Retinal pigment epithelial cell (primary cell): ENCODE data around the gene RFX8.

ENCODE experiments used
- DNase-seq: peaks from one replicate; pipeline ENCODE4 v3.0.0-alpha.2; 2010; ENCODE audit warnings: low read depth
- H3K4me3 ChIP-seq: 2 replicates; pipeline ENCODE4 v1.5.1; 2011; ENCODE audit warnings: mild to moderate bottlenecking, low read length, control low read depth, moderate library complexity
- CTCF ChIP-seq: conservative IDR thresholded peaks from 2 replicates; pipeline ENCODE4 v1.5.1; 2011; ENCODE audit warnings: low read depth, low read length, control low read depth, inconsistent platforms

RFX8 gene

GRCh38 chr2:101474731-101475384 lies at the start of gene RFX8:
RFX8 (minus strand) TSS chr2:101475112; CDS start chr2:101466848, 8,264 bp downstream.
- no peak for TF ChIP-seq CTCF
- no peak for DNase-seq
- H3K4me3 ChIP-seq: peak within 1 kb of the TSS; percentile 48

GRCh38 chr2:101521487-101521886 lies 46.6 kb upstream of the RFX8 start:
- H3K4me3 ChIP-seq: no peak overlapping the region
- DNase-seq: no peak
- TF ChIP-seq CTCF: no peak

GRCh38 chr2:101520246-101520645 lies 45.3 kb upstream of the RFX8 start:
- H3K4me3 ChIP-seq: no peak overlapping the region
- no peak for TF ChIP-seq CTCF
- no peak for DNase-seq

GRCh38 chr2:101518578-101519492 lies 43.9 kb upstream of the RFX8 start:
- peak; percentile 53 for TF ChIP-seq CTCF
- DNase-seq: no peak
- H3K4me3 ChIP-seq: no peak overlapping the region

- TF ChIP-seq CTCF: no peak
- DNase-seq: no peak
- no peak overlapping the region for H3K4me3 ChIP-seq
Observed at GRCh38 chr2:101517758-101518271, 42.9 kb upstream of the RFX8 start.

GRCh38 chr2:101516823-101517690 lies 42.1 kb upstream of the RFX8 start:
- DNase-seq: peak; percentile 61
- no peak for TF ChIP-seq CTCF
- no peak overlapping the region for H3K4me3 ChIP-seq
